ENCODE results near the gene SAPCD2.
"Not testable (repeated sequence)": the region's sequence is repeated elsewhere in the genome, so short reads cannot be mapped to it uniquely, and the experiment has no call there.

Gene SAPCD2

DNA sequence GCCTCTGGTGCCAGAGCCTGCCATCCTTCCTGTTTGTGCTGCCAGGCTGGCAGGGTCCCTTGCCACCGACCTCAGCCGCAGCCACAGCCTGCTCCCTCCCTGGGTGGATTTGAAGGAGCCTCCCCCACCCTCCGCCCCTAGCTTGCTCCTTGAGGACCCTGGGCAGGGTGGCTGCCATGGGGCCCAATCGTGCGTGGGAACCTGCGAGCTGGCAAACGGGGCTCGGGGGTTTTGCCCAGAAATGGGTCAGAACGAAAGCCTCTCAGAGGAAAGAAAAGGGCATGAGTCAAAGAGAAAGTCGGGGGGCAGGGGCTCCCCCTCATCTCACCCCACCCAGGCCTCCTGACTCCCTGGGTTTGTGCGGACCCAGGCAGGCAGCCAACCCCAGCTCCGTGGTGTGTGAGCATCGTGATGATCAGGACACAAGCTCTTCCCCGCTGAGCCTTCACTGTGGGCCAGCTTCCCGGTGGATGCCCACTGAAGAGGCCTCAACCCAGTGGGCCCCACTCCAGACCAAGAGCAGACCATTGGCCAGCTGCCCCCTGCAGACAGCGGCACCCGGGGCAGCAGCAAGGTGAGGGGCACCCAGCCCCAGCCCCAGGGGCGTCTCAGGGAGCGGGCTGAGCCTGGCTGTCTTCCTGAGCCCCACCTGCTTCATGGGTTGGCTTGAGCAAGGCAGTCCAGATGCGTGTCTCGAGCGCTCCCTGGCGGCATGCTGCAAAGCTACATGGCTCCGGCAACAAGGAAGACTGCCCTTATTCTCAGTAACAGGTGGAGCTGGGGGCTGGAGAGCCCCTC is 35.4 kb downstream of the SAPCD2 start:
- no peaks in the 10 kb centered on the region; the same call in 1 of the 2 replicates for H3K36me3 ChIP-seq (ENCODE audit: control insufficient read depth, insufficient read depth, low read length)
- no peaks in the 10 kb centered on the region for H3K9me3 ChIP-seq (ENCODE audit: control insufficient read depth, insufficient read depth, low read length)
- peak; percentile 78 for DNase-seq (ENCODE audit: low read depth, low spot score)
- no CpG with 5 or more reads among the region's 24 CpGs for WGBS (ENCODE audit: insufficient coverage, insufficient read length)
- H3K27me3 ChIP-seq (ENCODE audit: control insufficient read depth, insufficient read depth, low read length) = no peaks in the 10 kb centered on the region
- no peak overlapping the region for H3K4me3 ChIP-seq (ENCODE audit: low read length)
- H3K4me1 ChIP-seq (ENCODE audit: control insufficient read depth, insufficient read depth, low read length) = peaks cover 1% of the 10 kb centered on the region; the same call in 1 of the 2 replicates
- no peak overlapping the region for H3K27ac ChIP-seq (ENCODE audit: low read length)

DNA sequence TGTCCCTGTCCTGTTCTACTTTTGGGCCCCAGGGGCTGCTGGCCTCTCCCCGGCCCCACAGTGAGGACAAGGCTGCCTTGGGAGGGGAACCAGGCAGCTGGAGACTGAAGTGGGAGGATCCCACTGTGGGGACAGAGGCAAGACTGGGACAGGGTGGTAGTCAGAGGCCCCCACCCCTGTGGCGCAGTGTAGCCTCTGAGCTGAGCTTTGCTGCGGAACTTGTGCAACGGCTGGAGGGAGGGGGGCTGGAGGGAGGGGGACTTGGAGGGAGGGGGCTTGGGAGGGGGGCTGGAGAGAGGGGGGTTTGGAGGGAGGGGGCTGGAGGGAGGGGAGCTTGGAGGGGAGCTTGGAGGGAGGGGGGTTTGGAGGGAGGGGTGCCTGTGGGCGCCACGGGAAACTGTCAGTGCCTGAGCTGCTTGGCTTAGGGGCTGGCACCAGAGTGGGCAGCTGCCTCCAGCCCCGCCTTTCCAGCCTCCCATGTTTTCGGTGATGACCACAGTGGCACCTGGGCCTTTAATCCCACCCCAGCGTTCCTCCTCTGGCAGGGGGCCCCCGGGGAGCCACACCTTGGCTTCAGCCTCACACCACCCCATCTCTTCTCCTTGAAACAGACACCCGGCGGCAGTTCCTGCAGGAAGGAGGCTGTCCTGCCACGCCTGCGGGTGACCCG is 36.2 kb downstream of the SAPCD2 start:
- Histone ChIP-seq H3K27me3 (ENCODE audit: control insufficient read depth, insufficient read depth, low read length) (no peaks in the 10 kb centered on the region; the same call in 1 of the 2 replicates), H3K4me1 (ENCODE audit: control insufficient read depth, insufficient read depth, low read length) (peaks cover 2% of the 10 kb centered on the region), H3K27ac (ENCODE audit: low read length) (no peak overlapping the region), H3K36me3 (ENCODE audit: control insufficient read depth, insufficient read depth, low read length) (no peaks in the 10 kb centered on the region; the same call in 1 of the 2 replicates), H3K4me3 (ENCODE audit: low read length) (no peak overlapping the region), H3K9me3 (ENCODE audit: control insufficient read depth, insufficient read depth, low read length) (no peaks in the 10 kb centered on the region)
- WGBS (ENCODE audit: insufficient coverage, insufficient read length) = no CpG with 5 or more reads among the region's 15 CpGs
- DNase-seq (ENCODE audit: low read depth, low spot score) = no peak

DNA sequence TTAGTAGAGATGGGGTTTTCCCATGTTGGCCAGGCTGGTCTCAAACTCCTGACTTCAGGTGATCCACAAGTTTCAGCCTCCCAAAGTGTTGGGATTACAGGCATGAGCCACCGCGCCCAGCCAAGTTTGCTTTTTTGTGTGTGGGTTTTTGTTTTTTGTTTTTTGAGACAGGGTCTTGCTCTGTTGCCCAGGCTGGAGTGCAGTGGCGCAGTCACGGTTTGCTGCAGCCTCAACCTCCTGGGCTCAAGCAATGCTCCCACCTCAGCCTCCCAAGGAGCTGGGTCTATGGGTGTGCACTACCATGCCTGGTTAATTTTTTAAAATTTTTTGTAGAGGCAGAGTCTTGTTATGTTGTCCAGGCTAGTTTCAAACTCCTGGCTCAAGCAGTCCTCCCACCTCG is 36.9 kb downstream of the SAPCD2 start:
- not testable (repeated sequence) for DNase-seq (ENCODE audit: low read depth, low spot score); H3K4me1 ChIP-seq (ENCODE audit: control insufficient read depth, insufficient read depth, low read length); H3K36me3 ChIP-seq (ENCODE audit: control insufficient read depth, insufficient read depth, low read length); H3K27ac ChIP-seq (ENCODE audit: low read length); H3K4me3 ChIP-seq (ENCODE audit: low read length); H3K27me3 ChIP-seq (ENCODE audit: control insufficient read depth, insufficient read depth, low read length); H3K9me3 ChIP-seq (ENCODE audit: control insufficient read depth, insufficient read depth, low read length)
- WGBS (ENCODE audit: insufficient coverage, insufficient read length) = no CpG with 5 or more reads among the region's 5 CpGs

DNA sequence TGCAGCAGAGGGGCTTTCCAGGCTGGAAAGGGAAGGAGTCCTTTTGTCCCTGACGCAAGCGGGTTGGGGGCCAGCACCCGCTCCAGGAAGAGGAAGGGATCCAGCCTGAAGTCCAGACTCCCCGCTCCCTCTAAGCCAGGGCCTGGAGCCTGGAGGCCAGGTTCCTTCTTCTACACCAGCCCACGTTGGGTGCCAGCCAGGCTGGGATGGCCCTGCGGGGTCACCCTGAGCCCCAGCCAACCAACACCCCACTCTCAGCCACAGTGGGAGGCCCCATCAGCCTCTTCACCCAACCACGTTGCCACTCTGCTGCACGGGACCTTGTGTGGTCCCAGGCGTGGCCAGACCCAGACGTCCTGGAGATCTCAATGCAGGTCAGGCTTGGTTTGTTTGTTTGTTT is 37.5 kb downstream of the SAPCD2 start:
- H3K4me3 ChIP-seq (ENCODE audit: low read length) = no peak overlapping the region
- H3K36me3 ChIP-seq (ENCODE audit: control insufficient read depth, insufficient read depth, low read length) = no peaks in the 10 kb centered on the region; the same call in 1 of the 2 replicates
- H3K27me3 ChIP-seq (ENCODE audit: control insufficient read depth, insufficient read depth, low read length) = no peaks in the 10 kb centered on the region; the same call in 1 of the 2 replicates
- no peak overlapping the region for H3K27ac ChIP-seq (ENCODE audit: low read length)
- H3K9me3 ChIP-seq (ENCODE audit: control insufficient read depth, insufficient read depth, low read length) = no peaks in the 10 kb centered on the region
- H3K4me1 ChIP-seq (ENCODE audit: control insufficient read depth, insufficient read depth, low read length) = peaks cover 3% of the 10 kb centered on the region
- WGBS (ENCODE audit: insufficient coverage, insufficient read length) = no CpG with 5 or more reads among the region's 10 CpGs
- DNase-seq (ENCODE audit: low read depth, low spot score) = no peak

DNA sequence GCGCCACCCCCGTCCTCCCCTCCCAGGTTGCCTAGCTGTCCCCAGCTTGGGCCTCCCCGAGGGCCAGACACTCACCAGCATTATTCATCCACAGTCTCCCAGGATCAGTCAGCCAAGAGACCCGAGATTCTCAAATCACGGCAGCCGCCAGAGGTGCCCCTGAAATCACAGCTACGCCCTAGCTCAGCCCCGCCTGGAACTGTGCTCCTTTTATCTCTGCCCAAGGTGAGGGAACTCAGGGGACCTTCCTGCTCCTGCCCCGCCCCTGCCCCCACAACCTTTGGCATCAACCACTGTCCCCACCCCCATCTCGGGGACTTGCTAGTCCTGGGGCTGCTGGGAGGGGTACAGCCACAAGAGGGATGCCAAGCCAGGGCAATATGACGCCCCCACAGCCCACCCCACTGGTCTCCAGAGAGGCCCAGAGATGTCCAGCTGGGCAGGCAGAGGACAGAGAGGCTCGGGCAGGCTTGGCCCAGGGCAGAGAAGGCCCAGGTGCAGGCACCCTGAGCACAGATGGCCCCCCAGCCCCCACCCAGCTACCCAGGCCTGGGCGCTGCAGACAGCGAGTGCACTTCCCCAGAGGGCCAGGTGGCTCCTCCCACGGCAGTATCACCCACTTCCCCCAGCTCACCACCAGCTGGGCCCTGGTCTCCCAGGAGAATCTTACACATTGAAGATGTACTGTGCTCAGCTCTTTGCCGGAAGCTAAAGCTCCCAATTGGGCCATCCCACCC is 38.3 kb downstream of the SAPCD2 start, which contains the start of gene FUT7:
Gene FUT7 (minus strand): TSS at position 185 of the 737 bp plus-strand sequence. CDS start 97 bp downstream, at position 88.
- Histone ChIP-seq H3K27me3 (ENCODE audit: control insufficient read depth, insufficient read depth, low read length) (no peaks in the 10 kb centered on the region; the same call in 1 of the 2 replicates), H3K36me3 (ENCODE audit: control insufficient read depth, insufficient read depth, low read length) (no peaks in the 10 kb centered on the region; the same call in 1 of the 2 replicates), H3K9me3 (ENCODE audit: control insufficient read depth, insufficient read depth, low read length) (no peaks in the 10 kb centered on the region), H3K4me3 (ENCODE audit: low read length) (no peak within 1 kb of the TSS; the same call in 1 of the 2 replicates), H3K27ac (ENCODE audit: low read length) (no peak within 1 kb of the TSS), H3K4me1 (ENCODE audit: control insufficient read depth, insufficient read depth, low read length) (peaks cover 3% of the 10 kb centered on the region)
- no CpG with 5 or more reads among the region's 16 CpGs for WGBS (ENCODE audit: insufficient coverage, insufficient read length)
- DNase-seq (ENCODE audit: low read depth, low spot score) = no peak

DNA sequence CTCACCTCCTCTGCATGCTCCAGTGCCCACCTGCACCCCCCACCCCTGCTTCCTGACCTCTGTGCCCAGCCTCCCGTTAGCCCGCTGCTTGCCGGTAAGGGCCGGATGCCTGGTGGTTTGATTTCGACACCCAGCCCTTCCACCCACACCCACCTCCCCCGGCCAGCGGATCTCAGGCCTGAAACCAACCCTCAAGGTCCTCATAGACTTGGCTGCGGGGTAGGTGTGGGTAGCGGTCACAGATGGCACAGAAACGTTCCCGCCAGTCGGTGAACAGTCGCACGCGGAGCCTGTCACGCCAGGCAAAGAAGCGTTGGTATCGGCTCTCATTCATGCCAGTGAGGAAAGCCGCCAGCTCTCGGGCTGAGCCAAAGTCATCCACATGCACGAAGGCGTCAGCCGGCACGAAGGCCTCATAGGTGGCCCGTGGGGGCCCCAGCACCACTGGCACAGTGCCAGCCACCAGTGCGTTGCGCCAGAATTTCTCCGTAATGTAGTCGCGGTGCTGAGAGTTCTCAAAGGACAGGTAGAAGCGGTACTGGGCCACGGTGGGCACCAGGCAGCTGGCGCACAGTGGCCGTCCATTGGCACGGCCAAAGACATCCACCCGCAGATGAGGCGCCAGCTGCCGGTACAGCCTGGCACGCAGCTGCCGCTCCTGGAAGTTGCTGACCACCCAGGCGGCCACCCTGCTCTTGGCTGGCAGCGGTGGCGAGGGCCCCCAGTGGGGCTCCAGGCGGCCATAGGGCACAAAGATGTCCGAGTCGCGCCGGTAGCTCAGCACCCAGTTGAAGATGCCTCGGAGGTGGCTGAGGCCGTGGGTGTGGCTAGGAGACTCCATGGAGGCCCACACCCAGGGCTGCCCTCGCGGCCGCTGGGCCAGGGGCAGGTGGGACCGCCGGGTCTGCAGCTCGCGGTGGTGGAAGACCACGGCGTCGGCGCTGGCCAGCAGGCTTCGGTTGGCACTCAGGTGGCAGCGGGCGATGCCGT is 39.5 kb downstream of the SAPCD2 start:
- Histone ChIP-seq H3K27ac (ENCODE audit: low read length) (no peak overlapping the region), H3K36me3 (ENCODE audit: control insufficient read depth, insufficient read depth, low read length) (no peaks in the 10 kb centered on the region), H3K27me3 (ENCODE audit: control insufficient read depth, insufficient read depth, low read length) (no peaks in the 10 kb centered on the region; the same call in 1 of the 2 replicates), H3K9me3 (ENCODE audit: control insufficient read depth, insufficient read depth, low read length) (no peaks in the 10 kb centered on the region), H3K4me3 (ENCODE audit: low read length) (no peak overlapping the region; the same call in 1 of the 2 replicates), H3K4me1 (ENCODE audit: control insufficient read depth, insufficient read depth, low read length) (peaks cover 3% of the 10 kb centered on the region)
- no CpG with 5 or more reads among the region's 65 CpGs for WGBS (ENCODE audit: insufficient coverage, insufficient read length)
- DNase-seq (ENCODE audit: low read depth, low spot score) = no peak

DNA sequence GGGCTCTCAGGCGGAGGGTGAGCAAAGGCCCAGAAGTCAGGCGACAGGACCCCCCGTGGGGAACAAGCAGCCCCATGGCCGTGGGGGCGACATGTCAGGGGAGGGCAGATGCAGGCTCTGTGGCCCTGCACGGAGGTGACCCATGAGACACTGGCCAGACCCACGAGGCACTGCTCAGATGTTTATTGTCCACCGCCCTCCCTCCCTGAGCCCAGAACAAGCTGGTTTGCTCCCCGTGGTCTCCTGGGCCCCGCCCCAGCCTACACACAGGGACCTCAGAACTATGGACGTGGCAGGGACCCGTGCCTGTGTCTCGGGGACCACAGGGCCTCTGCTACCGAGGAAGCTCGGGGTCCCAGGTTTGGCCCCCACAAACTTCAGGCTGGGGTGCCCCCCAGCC is 40.4 kb downstream of the SAPCD2 start:
- no peaks in the 10 kb centered on the region for H3K9me3 ChIP-seq (ENCODE audit: control insufficient read depth, insufficient read depth, low read length)
- H3K36me3 ChIP-seq (ENCODE audit: control insufficient read depth, insufficient read depth, low read length) = no peaks in the 10 kb centered on the region; the same call in 1 of the 2 replicates
- peaks cover 3% of the 10 kb centered on the region for H3K4me1 ChIP-seq (ENCODE audit: control insufficient read depth, insufficient read depth, low read length)
- H3K27ac ChIP-seq (ENCODE audit: low read length) = no peak overlapping the region
- WGBS (ENCODE audit: insufficient coverage, insufficient read length) = no CpG with 5 or more reads among the region's 15 CpGs
- DNase-seq (ENCODE audit: low read depth, low spot score) = no peak
- no peak overlapping the region for H3K4me3 ChIP-seq (ENCODE audit: low read length)
- H3K27me3 ChIP-seq (ENCODE audit: control insufficient read depth, insufficient read depth, low read length) = no peaks in the 10 kb centered on the region; the same call in 1 of the 2 replicates

DNA sequence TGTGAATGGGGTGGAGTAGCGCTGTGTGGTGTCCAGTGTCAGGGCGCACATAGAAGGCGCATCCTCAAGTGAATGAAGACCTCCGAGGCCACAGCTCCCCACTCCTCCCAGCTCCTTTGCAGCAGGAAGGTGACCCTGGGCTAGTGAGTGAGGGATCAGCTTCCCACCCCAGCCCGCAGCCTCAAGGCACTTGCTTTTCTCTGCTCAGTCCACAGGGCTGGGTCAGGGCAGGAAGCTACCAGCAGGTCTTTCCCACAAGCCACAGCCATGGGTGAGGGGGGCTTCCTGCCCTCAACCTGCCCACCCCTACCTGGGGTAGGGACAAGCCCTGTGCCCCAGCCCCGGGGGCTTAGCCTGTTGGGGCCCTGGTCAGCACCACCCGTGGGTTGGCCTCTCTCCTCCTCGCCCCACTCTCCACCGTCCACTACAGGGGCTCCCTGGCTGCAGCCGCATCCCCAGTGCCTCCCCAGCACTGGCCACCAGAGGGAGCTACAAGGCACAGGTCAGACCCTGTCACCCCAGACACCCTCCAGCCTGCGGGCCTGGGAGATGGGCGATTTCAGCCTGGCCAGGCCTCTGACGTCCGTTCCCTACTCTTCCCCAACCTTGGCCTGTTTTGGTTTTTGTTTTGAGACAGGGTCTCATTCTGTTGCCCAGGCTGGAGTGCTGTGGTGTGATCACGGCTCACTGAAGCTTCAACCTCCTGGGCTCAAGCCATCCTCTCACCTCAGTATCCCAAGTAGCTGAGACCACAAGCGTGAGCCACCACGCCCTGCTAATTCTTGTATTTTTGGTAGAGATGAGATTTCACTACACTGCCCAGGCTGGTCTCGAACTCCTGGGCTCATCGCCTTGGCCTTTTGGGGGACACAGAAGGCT is 41.1 kb downstream of the SAPCD2 start:
- no CpG with 5 or more reads among the region's 19 CpGs for WGBS (ENCODE audit: insufficient coverage, insufficient read length)
- Histone ChIP-seq H3K4me1 (ENCODE audit: control insufficient read depth, insufficient read depth, low read length) (peaks cover 2% of the 10 kb centered on the region), H3K4me3 (ENCODE audit: low read length) (no peak overlapping the region), H3K9me3 (ENCODE audit: control insufficient read depth, insufficient read depth, low read length) (no peaks in the 10 kb centered on the region), H3K27ac (ENCODE audit: low read length) (no peak overlapping the region), H3K27me3 (ENCODE audit: control insufficient read depth, insufficient read depth, low read length) (no peaks in the 10 kb centered on the region; the same call in 1 of the 2 replicates), H3K36me3 (ENCODE audit: control insufficient read depth, insufficient read depth, low read length) (no peaks in the 10 kb centered on the region; the same call in 1 of the 2 replicates)
- DNase-seq (ENCODE audit: low read depth, low spot score) = no peak
